GM12878 (cell line): Measurements from ENCODE around the gene SC5D. TPM values are rescaled to one million over a fixed set of nuclear protein-coding genes. Genes with fewer than 3 reads are reported as not detected.
A peak's percentile ranks its signal among the peaks of the same experiment; 100 is the strongest.

ENCODE experiments used
- CBX5 ChIP-seq: sonication (generic); IDR thresholded peaks from 2 replicates; pipeline ENCODE4 v1.6.1; 2016; ENCODE audit warnings: low read depth, moderate library complexity, mild to moderate bottlenecking, inconsistent platforms
- CEBPB ChIP-seq, 2 experiments: fragments of 150-350 bp in 1 of 2; IDR thresholded peaks; 2 replicates each; pipeline ENCODE4 v1.6.1; 2012 to 2014; ENCODE audit warnings: low read depth in 2 of 2, low read length in 2 of 2, borderline replicate concordance in 1 of 2, inconsistent platforms in 1 of 2
- ETV6 ChIP-seq, 2 experiments: fragments of 450-650 bp in 1 of 2; IDR thresholded peaks in 1 of 2; conservative IDR thresholded peaks in 1 of 2; 2 replicates each; pipeline ENCODE4 v1.6.1; 2014; ENCODE audit warnings: antibody characterized with exemption in 1 of 2, borderline replicate concordance in 1 of 2, low read depth in 1 of 2, mild to moderate bottlenecking in 1 of 2, moderate library complexity in 1 of 2
- HCFC1 ChIP-seq: fragments of 150-350 bp; IDR thresholded peaks from 2 replicates; pipeline ENCODE4 v1.6.1; 2014; ENCODE audit warnings: low read length
- HDGF ChIP-seq: fragments of 450-650 bp; IDR thresholded peaks from 2 replicates; pipeline ENCODE4 v1.6.1; 2016; ENCODE audit warnings: antibody characterized with exemption
- KDM1A ChIP-seq: fragments of 200-600 bp; sonication (generic); IDR thresholded peaks from 2 replicates; pipeline ENCODE4 v1.6.1; 2016; ENCODE audit warnings: borderline replicate concordance
- MTA2 ChIP-seq: fragments of 450-650 bp; IDR thresholded peaks from 2 replicates; pipeline ENCODE4 v1.6.1; 2016; ENCODE audit warnings: low read depth, mild to moderate bottlenecking, moderate library complexity
- MYC ChIP-seq: IDR thresholded peaks from 2 replicates; pipeline ENCODE4 v1.6.1; 2011; ENCODE audit warnings: mild to moderate bottlenecking, low read length, moderate library complexity, inconsistent platforms; ENCODE audit not compliant: insufficient read depth, insufficient replicate concordance, insufficient read length, severe bottlenecking
- PML ChIP-seq: IDR thresholded peaks from 2 replicates; pipeline ENCODE4 v1.6.1; 2012; ENCODE audit warnings: low read length, inconsistent platforms
- RB1 ChIP-seq: fragments of 450-650 bp; formaldehyde crosslinking; IDR thresholded peaks from 2 replicates; pipeline ENCODE4 v1.6.1; 2017; ENCODE audit warnings: mild to moderate bottlenecking, borderline replicate concordance
- SIN3A ChIP-seq: IDR thresholded peaks from 2 replicates; pipeline ENCODE4 v1.6.1; 2012; ENCODE audit warnings: low read depth, low read length, improper control_type of control experiment
- SIX5 ChIP-seq: IDR thresholded peaks from 2 replicates; pipeline ENCODE4 v1.6.1; 2011; ENCODE audit warnings: mild to moderate bottlenecking, low read depth, low read length, moderate library complexity; ENCODE audit not compliant: severe bottlenecking
- SMAD5 ChIP-seq: IDR thresholded peaks from 2 replicates; pipeline ENCODE4 v1.6.1; 2016; ENCODE audit warnings: antibody characterized with exemption, low read depth
- SMC3 ChIP-seq: IDR thresholded peaks from 2 replicates; pipeline ENCODE4 v1.6.1; 2011; ENCODE audit warnings: low read length, improper control_type of control experiment, borderline replicate concordance
- WRNIP1 ChIP-seq: IDR thresholded peaks from 2 replicates; pipeline ENCODE4 v1.6.1; 2011; ENCODE audit warnings: low read depth, low read length, improper control_type of control experiment, borderline replicate concordance
- ZNF622 ChIP-seq: fragments of 450-650 bp; IDR thresholded peaks from 2 replicates; pipeline ENCODE4 v1.6.1; 2017; ENCODE audit warnings: mild to moderate bottlenecking, inconsistent platforms
- polyA plus RNA-seq, 11 experiments: library from polyadenylated mRNA; depleted of rRNA in 4 of 11; unstranded in 6 of 11; stranded (reverse) in 5 of 11; fragments of >200 nt; fragmentation: Nextera tagmentation in 4 of 11; fragmentation: Illumina TruSeq in 1 of 11; extraction: Ambion mirVana in 4 of 11; extraction: Trizol in 1 of 11; gene quantifications; 1 replicate in 1 of 11; 2 replicates in 10 of 11; pipeline versions ENCODE4 v1.2.1 to v1.2.3, GENCODE V29; 2011 to 2016; ENCODE audit warnings: inconsistent platforms in 2 of 11, missing spikeins in 2 of 11, low read depth in 1 of 11
- total RNA-seq, 4 experiments: library from RNA; depleted of rRNA in 3 of 4; stranded (reverse); fragments of >200 nt in 3 of 4; fragmentation: Illumina TruSeq in 1 of 4; extraction: Trizol in 1 of 4; gene quantifications; 2 replicates each; pipeline versions ENCODE4 v1.2.1 to v1.2.3, GENCODE V29; 2013 to 2021
- TF ChIP-seq, protein P1 (sequence below), 3 experiments: IDR thresholded peaks in 2 of 3; conservative IDR thresholded peaks in 1 of 3; 2 replicates each; pipeline ENCODE4 v1.5.1; 2011; ENCODE audit warnings: low read depth in 3 of 3, low read length in 3 of 3, mild to moderate bottlenecking in 3 of 3, control low read depth in 2 of 3, moderate library complexity in 2 of 3, inconsistent platforms in 1 of 3, mixed read lengths in 1 of 3; ENCODE audit not compliant: control insufficient read depth in 2 of 3, insufficient read depth in 1 of 3; ENCODE audit errors: extremely low read depth in 1 of 3
- TF ChIP-seq, protein P2 (sequence below): IDR thresholded peaks from 2 replicates; pipeline ENCODE4 v1.6.1; 2012; ENCODE audit warnings: improper control_type of control experiment, low read depth, low read length; ENCODE audit not compliant: insufficient replicate concordance
- TF ChIP-seq, protein P3 (sequence below): fragments of 450-650 bp; formaldehyde crosslinking; IDR thresholded peaks from 2 replicates; pipeline ENCODE4 v1.4.0; 2022; ENCODE audit warnings: mild to moderate bottlenecking, moderate library complexity

Gene SC5D
- total and polyA plus RNA-seq, 10 of the 15 experiments (the other 5 are each of a cell fraction or from before 2014, with no cell fraction given): 23.7 to 134 (median 30.8) TPM

DNA sequence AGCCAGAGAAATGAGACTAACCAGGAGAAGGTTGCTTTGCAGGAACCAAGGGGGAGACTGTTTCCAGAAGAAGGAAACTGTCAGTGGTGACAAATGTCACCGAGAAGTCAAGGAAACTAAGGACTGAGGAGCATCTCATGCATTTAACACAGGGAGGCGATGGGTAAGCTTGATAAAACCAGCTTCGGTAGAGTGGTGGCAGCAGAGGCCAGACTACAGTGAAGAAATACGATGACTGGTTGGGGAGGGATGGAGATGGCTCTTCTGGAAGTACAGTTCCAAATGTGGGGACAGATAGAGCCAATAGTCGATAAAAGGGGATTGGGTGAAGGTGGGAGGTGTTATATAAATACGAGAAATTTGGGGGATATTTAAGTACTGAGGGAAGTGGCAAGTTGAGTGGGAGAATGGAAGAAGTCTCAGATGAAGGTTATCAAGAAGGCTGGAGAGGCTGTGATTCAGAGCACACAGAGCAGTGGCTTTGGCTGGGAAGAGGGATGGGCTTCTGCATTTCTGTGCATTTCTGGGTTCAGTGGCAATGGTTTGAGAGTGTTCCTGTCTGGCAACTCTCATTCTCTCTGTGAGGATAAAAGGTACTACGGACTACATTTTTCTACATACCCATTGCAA, 29.2 kb downstream of the SC5D start (continued):
- TF ChIP-seq, protein P1, sequence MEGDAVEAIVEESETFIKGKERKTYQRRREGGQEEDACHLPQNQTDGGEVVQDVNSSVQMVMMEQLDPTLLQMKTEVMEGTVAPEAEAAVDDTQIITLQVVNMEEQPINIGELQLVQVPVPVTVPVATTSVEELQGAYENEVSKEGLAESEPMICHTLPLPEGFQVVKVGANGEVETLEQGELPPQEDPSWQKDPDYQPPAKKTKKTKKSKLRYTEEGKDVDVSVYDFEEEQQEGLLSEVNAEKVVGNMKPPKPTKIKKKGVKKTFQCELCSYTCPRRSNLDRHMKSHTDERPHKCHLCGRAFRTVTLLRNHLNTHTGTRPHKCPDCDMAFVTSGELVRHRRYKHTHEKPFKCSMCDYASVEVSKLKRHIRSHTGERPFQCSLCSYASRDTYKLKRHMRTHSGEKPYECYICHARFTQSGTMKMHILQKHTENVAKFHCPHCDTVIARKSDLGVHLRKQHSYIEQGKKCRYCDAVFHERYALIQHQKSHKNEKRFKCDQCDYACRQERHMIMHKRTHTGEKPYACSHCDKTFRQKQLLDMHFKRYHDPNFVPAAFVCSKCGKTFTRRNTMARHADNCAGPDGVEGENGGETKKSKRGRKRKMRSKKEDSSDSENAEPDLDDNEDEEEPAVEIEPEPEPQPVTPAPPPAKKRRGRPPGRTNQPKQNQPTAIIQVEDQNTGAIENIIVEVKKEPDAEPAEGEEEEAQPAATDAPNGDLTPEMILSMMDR (IDR thresholded peaks at IDR 0.05 in 2 of 3, conservative IDR thresholded peaks at IDR 0.05 in 1 of 3; ENCODE audit: control insufficient read depth in 2 of 3, extremely low read depth in 1 of 3, insufficient read depth in 1 of 3, low read depth in 3 of 3, low read length in 3 of 3): peak; percentile 61 to 92 (median 71)
- peak; percentile 88 for TF ChIP-seq SMC3
- TF ChIP-seq MYC: no peak
- TF ChIP-seq, protein P2, sequence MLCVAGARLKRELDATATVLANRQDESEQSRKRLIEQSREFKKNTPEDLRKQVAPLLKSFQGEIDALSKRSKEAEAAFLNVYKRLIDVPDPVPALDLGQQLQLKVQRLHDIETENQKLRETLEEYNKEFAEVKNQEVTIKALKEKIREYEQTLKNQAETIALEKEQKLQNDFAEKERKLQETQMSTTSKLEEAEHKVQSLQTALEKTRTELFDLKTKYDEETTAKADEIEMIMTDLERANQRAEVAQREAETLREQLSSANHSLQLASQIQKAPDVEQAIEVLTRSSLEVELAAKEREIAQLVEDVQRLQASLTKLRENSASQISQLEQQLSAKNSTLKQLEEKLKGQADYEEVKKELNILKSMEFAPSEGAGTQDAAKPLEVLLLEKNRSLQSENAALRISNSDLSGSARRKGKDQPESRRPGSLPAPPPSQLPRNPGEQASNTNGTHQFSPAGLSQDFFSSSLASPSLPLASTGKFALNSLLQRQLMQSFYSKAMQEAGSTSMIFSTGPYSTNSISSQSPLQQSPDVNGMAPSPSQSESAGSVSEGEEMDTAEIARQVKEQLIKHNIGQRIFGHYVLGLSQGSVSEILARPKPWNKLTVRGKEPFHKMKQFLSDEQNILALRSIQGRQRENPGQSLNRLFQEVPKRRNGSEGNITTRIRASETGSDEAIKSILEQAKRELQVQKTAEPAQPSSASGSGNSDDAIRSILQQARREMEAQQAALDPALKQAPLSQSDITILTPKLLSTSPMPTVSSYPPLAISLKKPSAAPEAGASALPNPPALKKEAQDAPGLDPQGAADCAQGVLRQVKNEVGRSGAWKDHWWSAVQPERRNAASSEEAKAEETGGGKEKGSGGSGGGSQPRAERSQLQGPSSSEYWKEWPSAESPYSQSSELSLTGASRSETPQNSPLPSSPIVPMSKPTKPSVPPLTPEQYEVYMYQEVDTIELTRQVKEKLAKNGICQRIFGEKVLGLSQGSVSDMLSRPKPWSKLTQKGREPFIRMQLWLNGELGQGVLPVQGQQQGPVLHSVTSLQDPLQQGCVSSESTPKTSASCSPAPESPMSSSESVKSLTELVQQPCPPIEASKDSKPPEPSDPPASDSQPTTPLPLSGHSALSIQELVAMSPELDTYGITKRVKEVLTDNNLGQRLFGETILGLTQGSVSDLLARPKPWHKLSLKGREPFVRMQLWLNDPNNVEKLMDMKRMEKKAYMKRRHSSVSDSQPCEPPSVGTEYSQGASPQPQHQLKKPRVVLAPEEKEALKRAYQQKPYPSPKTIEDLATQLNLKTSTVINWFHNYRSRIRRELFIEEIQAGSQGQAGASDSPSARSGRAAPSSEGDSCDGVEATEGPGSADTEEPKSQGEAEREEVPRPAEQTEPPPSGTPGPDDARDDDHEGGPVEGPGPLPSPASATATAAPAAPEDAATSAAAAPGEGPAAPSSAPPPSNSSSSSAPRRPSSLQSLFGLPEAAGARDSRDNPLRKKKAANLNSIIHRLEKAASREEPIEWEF: no peak
- no peak for TF ChIP-seq MTA2
- TF ChIP-seq HDGF: peak; percentile 68; the same call in 1 of the 2 replicates
- TF ChIP-seq RB1: peak; percentile 75; the same call in 1 of the 2 replicates
- TF ChIP-seq ETV6 (conservative IDR thresholded peaks at IDR 0.05 in 1 of 2, IDR thresholded peaks at IDR 0.05 in 1 of 2; ENCODE audit: borderline replicate concordance in 1 of 2, low read depth in 1 of 2): no peak
- no peak for TF ChIP-seq CEBPB (IDR thresholded peaks at IDR 0.05; ENCODE audit: borderline replicate concordance in 1 of 2, low read depth in 2 of 2, low read length in 2 of 2)
- no peak for TF ChIP-seq CBX5
- TF ChIP-seq WRNIP1: no peak
- TF ChIP-seq, protein P3, sequence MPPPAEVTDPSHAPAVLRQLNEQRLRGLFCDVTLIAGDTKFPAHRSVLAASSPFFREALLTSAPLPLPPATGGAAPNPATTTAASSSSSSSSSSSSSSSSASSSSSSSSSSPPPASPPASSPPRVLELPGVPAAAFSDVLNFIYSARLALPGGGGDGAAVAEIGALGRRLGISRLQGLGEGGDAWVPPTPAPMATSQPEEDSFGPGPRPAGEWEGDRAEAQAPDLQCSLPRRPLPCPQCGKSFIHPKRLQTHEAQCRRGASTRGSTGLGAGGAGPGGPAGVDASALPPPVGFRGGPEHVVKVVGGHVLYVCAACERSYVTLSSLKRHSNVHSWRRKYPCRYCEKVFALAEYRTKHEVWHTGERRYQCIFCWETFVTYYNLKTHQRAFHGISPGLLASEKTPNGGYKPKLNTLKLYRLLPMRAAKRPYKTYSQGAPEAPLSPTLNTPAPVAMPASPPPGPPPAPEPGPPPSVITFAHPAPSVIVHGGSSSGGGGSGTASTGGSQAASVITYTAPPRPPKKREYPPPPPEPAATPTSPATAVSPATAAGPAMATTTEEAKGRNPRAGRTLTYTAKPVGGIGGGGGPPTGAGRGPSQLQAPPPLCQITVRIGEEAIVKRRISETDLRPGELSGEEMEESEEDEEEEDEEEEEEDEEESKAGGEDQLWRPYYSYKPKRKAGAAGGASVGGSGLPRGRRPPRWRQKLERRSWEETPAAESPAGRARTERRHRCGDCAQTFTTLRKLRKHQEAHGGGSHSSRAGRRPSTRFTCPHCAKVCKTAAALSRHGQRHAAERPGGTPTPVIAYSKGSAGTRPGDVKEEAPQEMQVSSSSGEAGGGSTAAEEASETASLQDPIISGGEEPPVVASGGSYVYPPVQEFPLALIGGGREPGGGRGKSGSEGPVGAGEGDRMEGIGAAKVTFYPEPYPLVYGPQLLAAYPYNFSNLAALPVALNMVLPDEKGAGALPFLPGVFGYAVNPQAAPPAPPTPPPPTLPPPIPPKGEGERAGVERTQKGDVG (CRISPR knock-in tag): no peak
- no peak for TF ChIP-seq ZNF622
- TF ChIP-seq KDM1A: no peak
- no peak for TF ChIP-seq PML
- no peak for TF ChIP-seq SIX5
- TF ChIP-seq HCFC1: no peak
- no peak for TF ChIP-seq SIN3A
- TF ChIP-seq SMAD5: no peak
